Calu3 (cell line): Measurements from ENCODE around the gene KCNMB2. TPM values are rescaled to one million over a fixed set of nuclear protein-coding genes. Genes with fewer than 3 reads are reported as not detected.

Experiments used
- BruUV-seq: library from RNA; stranded (reverse); fragments of 400-500 nt; replicated peaks from 2 replicates; lab custom pipeline; 2021; lab: Mats Ljungman, UMichigan
- CTCF ChIA-PET: fragments of 300-600 bp; sonication (Branson Sonifier 250); formaldehyde crosslinking; loops from one replicate; lab custom pipeline; 2022; ENCODE audit warnings: antibody characterized with exemption; lab: Charles Lee
- DNase-seq: peaks from one replicate; pipeline ENCODE4 v3.0.0; 2022
- H3K27ac Mint-ChIP-seq: one replicate; pipeline ENCODE4 v1.8.0; 2022; ENCODE audit warnings: mixed read lengths; ENCODE audit not compliant: unreplicated experiment
- H3K27me3 Mint-ChIP-seq: one replicate; pipeline ENCODE4 v1.8.0; 2022; ENCODE audit warnings: mixed read lengths; ENCODE audit not compliant: unreplicated experiment
- H3K36me3 Mint-ChIP-seq: one replicate; pipeline ENCODE4 v1.8.0; 2022; ENCODE audit warnings: mild to moderate bottlenecking, moderate library complexity, mixed read lengths; ENCODE audit not compliant: insufficient read depth, unreplicated experiment
- H3K4me1 Mint-ChIP-seq: one replicate; pipeline ENCODE4 v1.8.0; 2022; ENCODE audit warnings: mild to moderate bottlenecking, low read depth, mixed read lengths; ENCODE audit not compliant: unreplicated experiment
- H3K4me3 Mint-ChIP-seq: one replicate; pipeline ENCODE4 v1.8.0; 2022; ENCODE audit warnings: mild to moderate bottlenecking, low read depth, moderate library complexity, mixed read lengths; ENCODE audit not compliant: unreplicated experiment
- H3K9me3 Mint-ChIP-seq: one replicate; pipeline ENCODE4 v1.8.0; 2022; ENCODE audit warnings: low read depth, mixed read lengths; ENCODE audit not compliant: unreplicated experiment
- intact Hi-C: fragments of 100-400 bp; cut with micrococcal nuclease; formaldehyde crosslinking; loops from one replicate; pipeline ENCODE4 v1.10.0; 2022; ENCODE audit not compliant: unreplicated experiment
- total RNA-seq: library from RNA; stranded (reverse); gene quantifications from 2 replicates; pipeline ENCODE4 v1.2.3, GENCODE V29; 2022
- TF ChIP-seq, protein P1 (sequence below): fragments of 200-600 bp; IDR thresholded peaks from one replicate; pipeline ENCODE4 v1.8.0; 2022; ENCODE audit warnings: antibody characterized with exemption; ENCODE audit not compliant: unreplicated experiment

KCNMB2 gene
- total RNA-seq, 1 experiment from 2014 or later: not detected

DNA sequence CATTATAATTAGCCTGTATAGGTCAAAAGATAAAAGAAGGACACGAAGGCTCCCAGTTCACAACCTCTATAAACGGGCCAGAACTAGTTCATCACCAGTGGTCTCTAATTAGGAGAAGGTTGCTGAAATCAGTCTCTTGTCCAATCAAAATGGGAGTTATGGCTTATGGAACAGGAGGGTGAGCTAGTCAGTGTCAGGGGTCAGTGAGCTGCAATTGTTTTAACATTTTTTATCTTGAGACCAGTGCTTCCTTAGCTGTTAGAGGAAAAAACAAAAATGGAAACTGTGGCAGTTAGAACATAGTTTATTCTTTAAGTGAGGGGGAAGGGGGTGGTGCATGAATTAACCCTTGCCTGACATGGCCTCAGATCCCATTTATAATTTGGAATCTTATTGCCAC lies 141.7 kb downstream of the KCNMB2 start:
- intact Hi-C loops: no loop called here
- Mint-ChIP-seq H3K27ac (no peak overlapping the region), H3K4me1 (no peaks in the 10 kb centered on the region), H3K27me3 (no peaks in the 10 kb centered on the region), H3K9me3 (peaks cover 7% of the 10 kb centered on the region), H3K36me3 (no peaks in the 10 kb centered on the region), H3K4me3 (no peak overlapping the region)
- CTCF ChIA-PET: interaction anchor here (0.7 kb wide), 1 partner anchor 1841 kb away, joined by 3 read pairs; no protein-coding TSS in a partner anchor
- no TSS peak for BruUV-seq
- TF ChIP-seq, protein P1, sequence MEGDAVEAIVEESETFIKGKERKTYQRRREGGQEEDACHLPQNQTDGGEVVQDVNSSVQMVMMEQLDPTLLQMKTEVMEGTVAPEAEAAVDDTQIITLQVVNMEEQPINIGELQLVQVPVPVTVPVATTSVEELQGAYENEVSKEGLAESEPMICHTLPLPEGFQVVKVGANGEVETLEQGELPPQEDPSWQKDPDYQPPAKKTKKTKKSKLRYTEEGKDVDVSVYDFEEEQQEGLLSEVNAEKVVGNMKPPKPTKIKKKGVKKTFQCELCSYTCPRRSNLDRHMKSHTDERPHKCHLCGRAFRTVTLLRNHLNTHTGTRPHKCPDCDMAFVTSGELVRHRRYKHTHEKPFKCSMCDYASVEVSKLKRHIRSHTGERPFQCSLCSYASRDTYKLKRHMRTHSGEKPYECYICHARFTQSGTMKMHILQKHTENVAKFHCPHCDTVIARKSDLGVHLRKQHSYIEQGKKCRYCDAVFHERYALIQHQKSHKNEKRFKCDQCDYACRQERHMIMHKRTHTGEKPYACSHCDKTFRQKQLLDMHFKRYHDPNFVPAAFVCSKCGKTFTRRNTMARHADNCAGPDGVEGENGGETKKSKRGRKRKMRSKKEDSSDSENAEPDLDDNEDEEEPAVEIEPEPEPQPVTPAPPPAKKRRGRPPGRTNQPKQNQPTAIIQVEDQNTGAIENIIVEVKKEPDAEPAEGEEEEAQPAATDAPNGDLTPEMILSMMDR: no peak
- no peak for DNase-seq

DNA sequence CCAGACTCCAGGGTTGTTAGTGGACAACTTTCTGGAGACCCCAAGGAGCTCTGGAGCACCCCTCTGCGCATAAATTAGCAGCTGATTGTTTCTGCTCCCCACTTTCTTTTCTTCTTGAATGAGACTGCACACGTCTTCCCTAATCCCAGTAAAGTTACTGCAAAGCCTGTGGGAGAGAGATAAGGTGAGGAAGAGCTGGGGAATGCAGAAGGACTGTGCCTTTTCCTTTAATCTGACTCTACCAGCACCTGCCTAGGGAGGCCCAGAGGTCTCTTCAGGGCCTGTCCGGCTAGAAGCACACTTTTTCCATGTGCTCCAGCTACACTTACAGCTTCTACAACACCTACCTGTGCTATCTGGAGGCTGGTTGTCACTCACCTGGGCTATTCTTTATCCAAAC lies 143.8 kb downstream of the KCNMB2 start:
- CTCF ChIA-PET: interaction anchor here (0.7 kb wide), 1 partner anchor 11 kb away, joined by 3 read pairs; no protein-coding TSS in a partner anchor
- BruUV-seq: no TSS peak
- intact Hi-C loops: no loop called here
- Mint-ChIP-seq H3K9me3 (peaks cover 7% of the 10 kb centered on the region), H3K4me1 (no peaks in the 10 kb centered on the region), H3K27ac (no peak overlapping the region), H3K27me3 (no peaks in the 10 kb centered on the region), H3K4me3 (no peak overlapping the region), H3K36me3 (no peaks in the 10 kb centered on the region)
- no peak for DNase-seq
- TF ChIP-seq, protein P1: no peak

DNA sequence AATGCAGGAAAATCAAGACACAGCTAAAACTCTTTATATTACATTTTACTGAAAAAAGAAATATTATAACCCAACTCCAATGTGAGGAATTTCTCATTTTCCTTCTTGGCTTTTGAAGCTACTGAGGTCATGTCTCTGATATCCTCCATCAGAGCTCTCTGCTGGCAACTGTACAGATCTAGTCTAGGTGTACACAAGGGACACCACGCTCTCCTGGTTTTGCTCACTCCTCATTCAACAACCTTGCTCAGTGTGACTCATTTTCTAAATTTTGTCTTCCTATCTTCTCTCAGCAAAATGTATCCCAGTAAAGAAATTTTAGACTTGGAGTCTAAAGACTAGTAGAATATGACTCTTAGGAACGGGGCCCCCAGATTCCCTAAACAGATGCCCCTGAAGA lies 144.3 kb downstream of the KCNMB2 start:
- TF ChIP-seq, protein P1: no peak
- Mint-ChIP-seq H3K9me3 (peaks cover 7% of the 10 kb centered on the region), H3K4me3 (no peak overlapping the region), H3K36me3 (no peaks in the 10 kb centered on the region), H3K4me1 (no peaks in the 10 kb centered on the region), H3K27me3 (no peaks in the 10 kb centered on the region), H3K27ac (no peak overlapping the region)
- CTCF ChIA-PET: no interaction called here
- BruUV-seq: no TSS peak
- no peak for DNase-seq
- intact Hi-C loops: no loop called here

DNA sequence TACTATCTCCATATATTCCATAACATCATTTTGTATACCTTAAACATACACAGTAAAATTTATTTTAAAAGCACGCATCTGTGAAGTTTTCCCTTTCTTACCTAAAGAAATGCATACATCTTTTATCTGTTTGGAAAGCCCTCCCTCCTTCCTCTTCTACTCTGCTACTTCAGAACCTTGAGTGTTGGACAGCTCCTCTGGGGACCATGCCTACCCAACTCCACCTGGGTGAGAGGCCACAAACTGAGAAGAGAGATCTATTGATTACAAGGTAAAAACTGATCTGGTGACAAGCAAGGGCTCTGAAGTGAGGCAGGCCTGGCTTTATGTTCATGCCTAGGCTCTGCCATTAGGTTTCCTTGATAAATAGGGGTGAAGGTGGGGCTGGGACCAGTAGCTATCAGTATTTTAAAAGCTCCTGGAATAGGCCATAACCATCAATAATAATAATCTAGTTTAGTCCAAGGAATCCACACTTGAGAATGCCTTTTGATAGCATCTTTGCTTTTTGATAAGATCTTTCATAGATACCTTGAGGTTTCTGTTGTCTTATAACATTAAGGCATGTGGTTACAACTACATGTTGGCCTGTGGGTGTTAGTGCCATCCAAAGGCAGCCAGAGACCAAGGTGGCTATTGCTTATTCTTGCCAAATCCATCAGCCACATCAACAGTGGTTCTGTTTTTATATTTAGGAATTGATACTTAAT lies 148.8 kb downstream of the KCNMB2 start:
- BruUV-seq: no TSS peak
- Mint-ChIP-seq H3K27me3 (no peaks in the 10 kb centered on the region), H3K4me1 (no peaks in the 10 kb centered on the region), H3K27ac (no peak overlapping the region), H3K36me3 (no peaks in the 10 kb centered on the region), H3K4me3 (no peak overlapping the region), H3K9me3 (peaks cover 4% of the 10 kb centered on the region)
- DNase-seq: no peak
- intact Hi-C loops: no loop called here
- CTCF ChIA-PET: no interaction called here
- TF ChIP-seq, protein P1: no peak
